SH-SY5Y (cell line): Measurements from ENCODE around the gene ORM2.

Experiments used
- GATA2 ChIP-seq: IDR thresholded peaks from 2 replicates; pipeline ENCODE4 v1.6.1; 2011; ENCODE audit warnings: mild to moderate bottlenecking, low read depth, low read length
- GATA3 ChIP-seq: IDR thresholded peaks from 2 replicates; pipeline ENCODE4 v1.6.1; 2011; ENCODE audit warnings: low read depth, mild to moderate bottlenecking, low read length, moderate library complexity

DNA sequence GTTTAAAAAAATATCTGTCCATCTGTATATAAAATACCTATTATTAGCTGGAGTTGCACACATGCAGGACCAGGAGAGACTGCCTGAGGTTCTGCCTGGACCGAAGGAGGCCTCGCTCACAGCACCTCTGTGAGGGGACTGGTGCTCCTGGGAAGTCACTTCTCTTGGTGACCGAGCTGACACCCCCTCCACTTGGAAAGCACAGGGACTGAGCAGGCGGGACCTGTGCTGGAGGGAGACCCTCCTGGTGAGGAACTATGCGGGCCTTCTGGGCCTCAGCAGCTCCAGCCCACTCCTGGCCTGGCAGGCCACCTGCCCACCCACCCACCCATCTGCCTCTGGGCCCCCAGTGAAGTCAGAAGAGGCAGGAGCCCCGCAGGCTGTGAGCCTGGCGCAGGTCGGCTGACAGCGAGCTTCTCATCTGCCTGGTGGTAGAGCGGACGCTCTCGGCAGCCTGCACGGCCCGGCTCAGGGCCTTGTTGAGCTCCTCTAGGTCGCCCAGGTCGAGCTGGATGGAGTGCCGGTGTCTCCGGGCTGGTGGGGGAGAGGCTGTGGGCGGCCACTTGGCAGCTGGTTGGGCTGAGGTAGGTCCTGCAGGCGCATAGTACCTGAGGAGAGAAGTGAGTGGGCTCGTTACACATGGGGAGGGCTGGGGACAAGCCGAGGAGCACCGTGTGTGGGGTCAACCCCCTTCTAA is 7.2 kb downstream of the ORM2 start:
- TF ChIP-seq GATA3 (no peak), GATA2 (no peak)
